GM18526 (cell line): ENCODE measurements around the gene SMOC1.

Source experiments
- POLR2A ChIP-seq: IDR thresholded peaks from 3 replicates; pipeline ENCODE4 v1.6.1; 2011; ENCODE audit not compliant: insufficient read length; ENCODE audit errors: extremely low read depth

The SMOC1 gene

GRCh38 chr14:69853774-69854173, 25.4 kb upstream of the SMOC1 start:
- TF ChIP-seq POLR2A = no peak

- no peak for TF ChIP-seq POLR2A
Measured at GRCh38 chr14:69854598-69854997, 24.6 kb upstream of the SMOC1 start.

DNA sequence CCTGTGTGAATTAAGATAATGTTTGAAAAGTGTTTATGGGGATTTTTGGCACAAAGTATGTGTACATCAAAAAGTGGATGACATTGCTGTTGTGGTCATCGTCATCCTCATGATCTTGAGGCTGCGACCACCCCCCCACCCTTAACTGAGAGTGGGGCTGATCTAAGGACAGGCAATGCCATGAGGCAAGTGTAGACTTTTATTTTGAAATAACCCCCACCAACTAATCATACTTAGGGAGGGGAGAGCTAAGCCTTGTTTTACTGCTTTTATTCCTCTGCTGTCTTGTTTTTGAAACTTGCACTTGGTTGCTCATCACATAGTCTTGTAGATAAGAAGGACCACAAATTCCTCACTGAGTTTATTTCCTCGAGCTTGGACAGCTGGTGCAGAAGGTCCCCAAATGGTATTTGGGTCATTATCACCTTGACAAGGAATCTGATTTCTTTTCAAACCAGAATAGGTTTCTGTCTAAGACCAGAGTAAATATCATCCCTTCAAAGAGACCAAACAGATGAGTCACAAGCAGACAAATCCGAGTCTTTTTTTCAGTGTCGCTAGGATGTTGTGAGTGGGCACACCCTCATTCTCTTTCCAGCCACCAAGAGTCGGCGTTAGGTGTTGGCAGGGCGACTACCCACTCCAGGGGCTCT, 23.9 kb upstream of the SMOC1 start:
- no peak for TF ChIP-seq POLR2A

DNA sequence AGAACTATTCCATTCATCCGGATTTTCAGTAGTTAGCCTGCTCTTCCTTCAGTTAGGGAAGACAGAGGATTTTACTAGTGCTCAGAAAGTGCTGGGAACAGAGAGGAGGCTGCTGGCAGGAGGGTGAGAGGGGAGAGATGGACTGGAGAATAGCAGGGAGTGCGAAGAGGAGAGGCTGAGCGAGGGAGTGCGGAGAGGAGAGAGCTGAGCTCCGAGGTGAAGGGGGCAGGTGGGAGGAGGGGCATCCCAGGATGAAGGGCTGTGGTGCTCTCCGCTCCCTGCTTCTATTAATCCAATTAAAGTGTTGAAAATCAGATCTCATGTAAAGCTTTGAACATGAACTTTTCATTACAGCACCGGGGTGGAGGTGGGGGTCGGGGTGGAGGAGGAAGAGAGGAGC, 20.4 kb upstream of the SMOC1 start:
- TF ChIP-seq POLR2A = no peak

- TF ChIP-seq POLR2A = no peak
Measured at GRCh38 chr14:69859591-69859990, 19.6 kb upstream of the SMOC1 start.

- no peak for TF ChIP-seq POLR2A
Measured at GRCh38 chr14:69860221-69860620, 19.0 kb upstream of the SMOC1 start.

DNA sequence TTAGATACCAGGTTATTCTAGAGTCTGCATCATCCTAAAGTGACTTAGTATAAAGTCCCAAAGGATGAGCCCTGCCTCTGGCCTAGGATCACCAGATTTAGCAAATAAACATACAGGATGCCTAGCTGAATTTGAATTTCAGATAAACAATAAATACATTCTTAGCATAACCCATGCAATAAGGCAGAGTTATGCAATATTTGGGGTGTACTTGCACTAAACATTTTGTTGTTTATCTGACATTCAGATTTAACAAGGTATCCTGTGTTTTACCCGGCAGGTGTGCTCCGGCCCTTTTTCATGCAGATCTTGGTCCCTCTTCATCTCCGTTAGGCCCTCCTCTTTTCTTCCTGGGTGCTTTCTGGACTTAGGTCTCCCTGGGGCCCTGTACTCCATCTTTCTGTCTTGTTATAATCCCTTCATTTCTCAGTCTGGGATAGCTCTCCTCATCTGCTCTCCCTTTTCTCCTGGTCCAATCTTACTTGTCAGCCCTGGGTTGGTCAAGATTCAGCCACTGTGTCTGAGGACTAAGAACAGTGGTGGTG, 18.1 kb upstream of the SMOC1 start:
- no peak for TF ChIP-seq POLR2A

GRCh38 chr14:69863083-69863482, 16.1 kb upstream of the SMOC1 start:
- TF ChIP-seq POLR2A = no peak

- TF ChIP-seq POLR2A = no peak
Measured at GRCh38 chr14:69865701-69866365, 13.4 kb upstream of the SMOC1 start.

DNA sequence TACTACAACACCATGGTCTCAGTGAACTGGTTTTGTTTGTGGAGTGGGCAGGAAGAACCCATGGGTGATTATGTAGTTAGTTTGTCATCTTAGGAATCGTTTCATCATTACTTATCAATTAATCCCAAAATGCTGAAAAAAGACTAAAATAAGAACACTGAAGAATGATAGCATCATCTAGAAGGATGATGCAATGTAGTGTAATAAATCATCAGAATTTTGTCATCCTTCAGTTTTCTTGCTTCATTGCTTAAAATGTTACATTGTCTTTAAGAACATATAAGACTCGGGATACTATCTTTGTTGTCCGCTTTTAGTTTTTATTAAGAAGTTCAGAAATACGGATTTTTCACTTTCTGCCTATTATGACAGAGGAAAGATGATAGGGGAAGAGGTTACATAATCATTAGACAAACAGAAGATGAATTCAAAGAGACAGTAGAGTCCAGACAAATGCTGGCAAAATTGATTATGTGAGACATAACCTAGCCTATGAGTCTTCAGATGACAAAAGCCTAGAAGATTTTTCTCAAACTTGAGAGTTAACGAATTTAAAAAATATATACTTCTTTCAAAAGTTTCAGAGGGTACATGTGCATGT, 10.8 kb upstream of the SMOC1 start:
- TF ChIP-seq POLR2A = no peak

DNA sequence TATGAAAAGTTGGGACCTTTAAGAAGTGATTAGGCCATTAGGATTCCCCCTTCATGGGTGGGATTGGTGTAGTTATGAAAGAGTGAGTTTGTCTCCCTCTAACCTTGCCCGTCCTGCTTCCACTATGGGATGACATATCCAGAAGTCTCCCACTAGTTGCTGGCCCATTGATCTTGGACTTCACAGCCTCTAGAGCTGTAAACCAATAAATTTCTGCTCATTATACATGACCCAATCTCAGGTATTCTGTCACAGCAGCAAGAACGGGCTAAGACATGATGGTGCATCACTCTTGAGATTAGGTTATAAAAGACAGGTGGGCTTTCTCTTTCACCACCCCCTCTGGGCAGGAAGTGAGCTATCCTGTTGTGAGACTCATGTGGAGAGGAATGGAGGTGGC, 8.6 kb upstream of the SMOC1 start:
- no peak for TF ChIP-seq POLR2A

DNA sequence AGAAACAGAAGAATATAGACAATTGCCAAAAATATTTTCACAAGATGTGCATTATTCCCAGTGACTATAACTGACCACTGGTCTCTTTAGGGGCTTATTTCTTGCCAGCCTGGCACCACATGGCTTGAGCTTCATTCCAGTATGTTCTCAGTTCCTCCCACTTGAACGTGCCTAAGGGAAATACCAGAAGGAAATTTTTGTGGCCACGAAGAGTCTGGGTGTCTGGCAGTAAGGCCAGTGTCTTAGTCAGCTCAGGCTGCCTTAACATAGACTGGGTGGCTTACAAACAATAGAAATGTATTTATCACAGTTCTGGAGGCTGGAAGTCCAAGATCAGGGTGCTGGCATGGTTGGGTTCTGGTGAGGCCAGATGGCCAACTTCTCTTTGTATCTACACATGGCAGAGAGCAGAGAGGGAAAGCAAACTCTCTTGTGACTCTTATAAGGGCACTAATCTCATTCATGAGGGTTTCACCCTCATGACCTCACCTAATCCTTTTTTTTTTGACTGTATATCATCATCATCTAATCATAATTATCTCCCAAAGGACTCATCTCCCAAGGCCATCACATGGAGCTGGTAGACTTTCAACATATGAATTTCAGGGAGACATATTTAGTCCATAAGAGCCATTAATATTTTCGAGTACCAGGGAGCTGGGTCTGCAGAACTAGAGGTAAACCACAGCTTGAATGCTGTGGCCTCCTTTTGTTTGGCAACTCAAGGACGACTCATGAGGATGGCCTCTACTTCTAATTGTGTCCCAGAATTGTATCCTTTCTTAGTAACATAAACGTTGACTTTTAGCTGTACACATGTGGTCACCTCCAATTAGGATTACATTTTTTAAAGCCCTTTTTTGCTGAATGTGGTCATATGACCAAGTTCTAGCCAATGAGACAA, 5.1 kb upstream of the SMOC1 start:
- no peak for TF ChIP-seq POLR2A

- TF ChIP-seq POLR2A = no peak
Measured at GRCh38 chr14:69876221-69876847, 2.9 kb upstream of the SMOC1 start.

GRCh38 chr14:69876848-69877306, 2.3 kb upstream of the SMOC1 start:
- TF ChIP-seq POLR2A = no peak

DNA sequence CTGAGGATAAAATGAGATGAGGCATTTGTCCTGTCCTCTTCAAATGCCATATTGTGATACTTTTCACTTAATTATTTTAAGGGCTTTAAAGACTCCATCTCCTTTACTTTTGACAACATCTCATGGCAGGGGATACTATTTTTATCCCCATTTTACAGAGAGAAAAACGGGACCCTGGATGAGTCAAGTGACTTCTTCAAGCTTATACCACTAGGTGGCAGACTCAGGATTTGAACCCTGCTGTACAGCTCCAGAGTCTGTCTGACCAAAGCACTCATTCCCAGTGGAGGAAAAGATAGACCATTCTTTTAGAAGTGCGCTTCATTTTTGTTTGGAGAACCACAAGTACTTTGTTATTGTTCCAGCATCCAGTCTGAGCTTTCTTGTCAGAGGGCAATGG, 1.7 kb upstream of the SMOC1 start:
- TF ChIP-seq POLR2A = no peak
